HEK293 (cell line): ENCODE data around the gene SCML2.

Experiments used
- AEBP2 ChIP-seq: fragments of 450-650 bp; formaldehyde crosslinking; IDR thresholded peaks from 2 replicates; pipeline ENCODE4 v1.5.1; 2016; ENCODE audit warnings: missing biosample characterization, missing genetic modification characterization, borderline replicate concordance
- BCL11A ChIP-seq: fragments of 450-650 bp; formaldehyde crosslinking; IDR thresholded peaks from 2 replicates; pipeline ENCODE4 v1.5.1; 2016; ENCODE audit warnings: low read depth, missing biosample characterization, missing genetic modification characterization
- BCL11B ChIP-seq: fragments of 450-650 bp; formaldehyde crosslinking; IDR thresholded peaks from 2 replicates; pipeline ENCODE4 v1.5.1; 2016; ENCODE audit warnings: low read depth, missing biosample characterization, missing genetic modification characterization
- FEZF1 ChIP-seq: fragments of 450-650 bp; formaldehyde crosslinking; IDR thresholded peaks from 2 replicates; pipeline ENCODE4 v1.5.1; 2016; ENCODE audit warnings: missing biosample characterization, missing genetic modification characterization
- GFI1B ChIP-seq: fragments of 450-650 bp; formaldehyde crosslinking; IDR thresholded peaks from 2 replicates; pipeline ENCODE4 v1.5.1; 2016; ENCODE audit warnings: missing biosample characterization, missing genetic modification characterization
- GLI2 ChIP-seq: fragments of 450-650 bp; formaldehyde crosslinking; IDR thresholded peaks from 2 replicates; pipeline ENCODE4; 2017; ENCODE audit warnings: missing biosample characterization, missing genetic modification characterization, low read depth, borderline replicate concordance
- GLIS2 ChIP-seq: fragments of 450-650 bp; formaldehyde crosslinking; IDR thresholded peaks from 2 replicates; pipeline ENCODE4 v1.5.1; 2016; ENCODE audit warnings: missing biosample characterization, missing genetic modification characterization
- KLF10 ChIP-seq: fragments of 450-650 bp; IDR thresholded peaks from 2 replicates; pipeline ENCODE4 v1.5.1; 2018; ENCODE audit warnings: missing biosample characterization, mild to moderate bottlenecking, missing genetic modification characterization
- KLF8 ChIP-seq: fragments of 450-650 bp; formaldehyde crosslinking; IDR thresholded peaks from 2 replicates; pipeline ENCODE4 v1.5.1; 2016; ENCODE audit warnings: missing biosample characterization, missing genetic modification characterization
- MYNN ChIP-seq: fragments of 450-650 bp; formaldehyde crosslinking; IDR thresholded peaks from 2 replicates; pipeline ENCODE4 v1.5.1; 2016; ENCODE audit warnings: missing biosample characterization, missing genetic modification characterization, borderline replicate concordance
- SP3 ChIP-seq: fragments of 450-650 bp; formaldehyde crosslinking; IDR thresholded peaks from 2 replicates; pipeline ENCODE4 v1.5.1; 2016; ENCODE audit warnings: missing biosample characterization, missing genetic modification characterization
- YY2 ChIP-seq: fragments of 450-650 bp; formaldehyde crosslinking; IDR thresholded peaks from 2 replicates; pipeline ENCODE4 v1.5.1; 2016; ENCODE audit warnings: missing biosample characterization, missing genetic modification characterization
- ZBTB20 ChIP-seq: fragments of 450-650 bp; formaldehyde crosslinking; IDR thresholded peaks from 2 replicates; pipeline ENCODE4 v1.5.1; 2016; ENCODE audit warnings: missing biosample characterization, missing genetic modification characterization
- ZBTB21 ChIP-seq: fragments of 450-650 bp; formaldehyde crosslinking; IDR thresholded peaks from 2 replicates; pipeline ENCODE4 v1.5.1; 2017; ENCODE audit warnings: missing biosample characterization, missing genetic modification characterization
- ZNF10 ChIP-seq: fragments of 450-650 bp; formaldehyde crosslinking; IDR thresholded peaks from 2 replicates; pipeline ENCODE4 v1.5.1; 2017; ENCODE audit warnings: missing biosample characterization, missing genetic modification characterization
- ZNF133 ChIP-seq: fragments of 450-650 bp; formaldehyde crosslinking; IDR thresholded peaks from 2 replicates; pipeline ENCODE4 v1.5.1; 2016; ENCODE audit warnings: missing biosample characterization, missing genetic modification characterization
- ZNF16 ChIP-seq: fragments of 450-650 bp; formaldehyde crosslinking; IDR thresholded peaks from 2 replicates; pipeline ENCODE4 v1.5.1; 2016; ENCODE audit warnings: low read depth, missing biosample characterization, missing genetic modification characterization
- ZNF2 ChIP-seq: fragments of 450-650 bp; formaldehyde crosslinking; IDR thresholded peaks from 2 replicates; pipeline ENCODE4 v1.5.1; 2016; ENCODE audit warnings: missing biosample characterization, missing genetic modification characterization
- ZNF248 ChIP-seq: fragments of 450-650 bp; formaldehyde crosslinking; IDR thresholded peaks from 2 replicates; pipeline ENCODE4 v1.5.1; 2017; ENCODE audit warnings: missing biosample characterization, missing genetic modification characterization
- ZNF274 ChIP-seq, 2 experiments: fragments of 200-500 bp in 1 of 2; fragments of 450-650 bp in 1 of 2; sonication (Bioruptor generic) in 1 of 2; formaldehyde crosslinking in 1 of 2; IDR thresholded peaks; 2 replicates each; pipeline versions ENCODE4 v1.5.1 to v1.6.1; 2014 to 2016; ENCODE audit warnings: borderline replicate concordance in 1 of 2, inconsistent platforms in 1 of 2, low read length in 1 of 2, missing biosample characterization in 1 of 2, missing genetic modification characterization in 1 of 2
- ZNF335 ChIP-seq: fragments of 450-650 bp; formaldehyde crosslinking; conservative IDR thresholded peaks from 2 replicates; pipeline ENCODE4 v1.5.1; 2016; ENCODE audit warnings: missing biosample characterization, missing genetic modification characterization
- ZNF341 ChIP-seq: fragments of 450-650 bp; formaldehyde crosslinking; IDR thresholded peaks from 2 replicates; pipeline ENCODE4; 2016; ENCODE audit warnings: low read depth, missing biosample characterization, missing genetic modification characterization
- ZNF350 ChIP-seq: fragments of 450-650 bp; formaldehyde crosslinking; IDR thresholded peaks from 2 replicates; pipeline ENCODE4 v1.5.0; 2017; ENCODE audit warnings: missing biosample characterization, mild to moderate bottlenecking, missing genetic modification characterization
- ZNF391 ChIP-seq: fragments of 450-650 bp; formaldehyde crosslinking; IDR thresholded peaks from 2 replicates; pipeline ENCODE4 v1.5.1; 2016; ENCODE audit warnings: low read depth, missing biosample characterization, missing genetic modification characterization, borderline replicate concordance
- ZNF394 ChIP-seq: fragments of 450-650 bp; formaldehyde crosslinking; IDR thresholded peaks from 2 replicates; pipeline ENCODE4 v1.5.1; 2016; ENCODE audit warnings: missing biosample characterization, missing genetic modification characterization, mild to moderate bottlenecking, moderate library complexity, borderline replicate concordance
- ZNF48 ChIP-seq: fragments of 450-650 bp; formaldehyde crosslinking; IDR thresholded peaks from 2 replicates; pipeline ENCODE4 v1.5.1; 2016; ENCODE audit warnings: missing biosample characterization, missing genetic modification characterization
- ZNF529 ChIP-seq: fragments of 450-650 bp; formaldehyde crosslinking; IDR thresholded peaks from 2 replicates; pipeline ENCODE4 v1.5.1; 2017; ENCODE audit warnings: missing genetic modification characterization, missing biosample characterization; ENCODE audit not compliant: insufficient replicate concordance
- ZNF548 ChIP-seq: fragments of 450-650 bp; formaldehyde crosslinking; IDR thresholded peaks from 2 replicates; pipeline ENCODE4 v1.5.1; 2016; ENCODE audit warnings: missing biosample characterization, missing genetic modification characterization
- ZNF560 ChIP-seq: fragments of 450-650 bp; formaldehyde crosslinking; IDR thresholded peaks from 2 replicates; pipeline ENCODE4 v1.5.1; 2017; ENCODE audit warnings: missing biosample characterization, missing genetic modification characterization, borderline replicate concordance
- ZNF747 ChIP-seq: fragments of 450-650 bp; formaldehyde crosslinking; IDR thresholded peaks from 2 replicates; pipeline ENCODE4 v1.5.1; 2016; ENCODE audit warnings: missing biosample characterization, missing genetic modification characterization
- ZNF76 ChIP-seq: fragments of 450-650 bp; formaldehyde crosslinking; IDR thresholded peaks from 2 replicates; pipeline ENCODE4; 2016; ENCODE audit warnings: low read depth, missing biosample characterization, missing genetic modification characterization, borderline replicate concordance
- ZNF785 ChIP-seq: fragments of 450-650 bp; formaldehyde crosslinking; IDR thresholded peaks from 2 replicates; pipeline ENCODE4 v1.5.1; 2016; ENCODE audit warnings: missing biosample characterization, missing genetic modification characterization
- TF ChIP-seq, protein P1 (sequence below): fragments of 450-650 bp; formaldehyde crosslinking; IDR thresholded peaks from 2 replicates; pipeline ENCODE4 v1.5.1; 2016; ENCODE audit warnings: missing biosample characterization, missing genetic modification characterization
- TF ChIP-seq, protein P2 (sequence below): fragments of 450-650 bp; formaldehyde crosslinking; IDR thresholded peaks from 2 replicates; pipeline ENCODE4 v1.5.1; 2016; ENCODE audit warnings: missing biosample characterization, missing genetic modification characterization
- TF ChIP-seq, protein P3 (sequence below): fragments of 450-650 bp; formaldehyde crosslinking; optimal IDR thresholded peaks from 2 replicates; pipeline ENCODE3; 2016; ENCODE audit warnings: missing biosample characterization, mild to moderate bottlenecking, missing genetic modification characterization

Gene SCML2

GRCh38 chrX:18354369-18355223, at the start of gene SCML2 (continued):
- TF ChIP-seq ZNF341 (tag by site-specific recombination): no peak
- TF ChIP-seq MYNN: no peak
- TF ChIP-seq SP3 (tag by site-specific recombination): peak; percentile 19
- no peak for TF ChIP-seq ZNF274 (IDR thresholded peaks at IDR 0.05; ENCODE audit: low read length)
- TF ChIP-seq ZNF274 (tag by site-specific recombination; IDR thresholded peaks at IDR 0.05; ENCODE audit: borderline replicate concordance): no peak
- TF ChIP-seq FEZF1 (tag by site-specific recombination): peak; percentile 58
- no peak for TF ChIP-seq ZNF529 (tag by site-specific recombination)
- TF ChIP-seq ZNF785 (tag by site-specific recombination): no peak
- TF ChIP-seq ZNF335 (tag by site-specific recombination): peak; percentile 74
- no peak for TF ChIP-seq ZNF350
- no peak for TF ChIP-seq ZNF76 (tag by site-specific recombination)
- TF ChIP-seq ZNF391 (tag by site-specific recombination): no peak
- peak; percentile 30; the same call in 1 of the 2 replicates for TF ChIP-seq BCL11A (tag by site-specific recombination)
- no peak for TF ChIP-seq KLF8 (tag by site-specific recombination)
- TF ChIP-seq, protein P1, sequence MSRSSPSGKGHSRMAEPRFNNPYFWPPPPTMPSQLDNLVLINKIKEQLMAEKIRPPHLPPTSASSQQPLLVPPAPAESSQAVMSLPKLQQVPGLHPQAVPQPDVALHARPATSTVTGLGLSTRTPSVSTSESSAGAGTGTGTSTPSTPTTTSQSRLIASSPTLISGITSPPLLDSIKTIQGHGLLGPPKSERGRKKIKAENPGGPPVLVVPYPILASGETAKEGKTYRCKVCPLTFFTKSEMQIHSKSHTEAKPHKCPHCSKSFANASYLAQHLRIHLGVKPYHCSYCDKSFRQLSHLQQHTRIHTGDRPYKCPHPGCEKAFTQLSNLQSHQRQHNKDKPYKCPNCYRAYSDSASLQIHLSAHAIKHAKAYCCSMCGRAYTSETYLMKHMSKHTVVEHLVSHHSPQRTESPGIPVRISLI (tag by site-specific recombination): 0 out of 2 replicates have a peak, but pooled peaks have one; percentile 17
- no peak for TF ChIP-seq ZNF48 (tag by site-specific recombination)
- no peak for TF ChIP-seq ZNF394 (tag by site-specific recombination)
- TF ChIP-seq ZNF2: no peak
- no peak for TF ChIP-seq KLF10 (tag by site-specific recombination)
- no peak for TF ChIP-seq ZNF248 (tag by site-specific recombination)
- peak; percentile 38; the same call in 1 of the 2 replicates for TF ChIP-seq ZBTB20 (tag by site-specific recombination)
- TF ChIP-seq GLI2 (tag by site-specific recombination): no peak
- no peak for TF ChIP-seq ZNF560 (tag by site-specific recombination)
- 0 out of 2 replicates have a peak, but pooled peaks have one; percentile 39 for TF ChIP-seq GLIS2 (tag by site-specific recombination)
- TF ChIP-seq ZNF133 (tag by site-specific recombination): no peak
- no peak for TF ChIP-seq ZNF548 (tag by site-specific recombination)
- TF ChIP-seq ZNF747 (tag by site-specific recombination): no peak
- TF ChIP-seq ZNF16 (tag by site-specific recombination): no peak
- TF ChIP-seq, protein P2, sequence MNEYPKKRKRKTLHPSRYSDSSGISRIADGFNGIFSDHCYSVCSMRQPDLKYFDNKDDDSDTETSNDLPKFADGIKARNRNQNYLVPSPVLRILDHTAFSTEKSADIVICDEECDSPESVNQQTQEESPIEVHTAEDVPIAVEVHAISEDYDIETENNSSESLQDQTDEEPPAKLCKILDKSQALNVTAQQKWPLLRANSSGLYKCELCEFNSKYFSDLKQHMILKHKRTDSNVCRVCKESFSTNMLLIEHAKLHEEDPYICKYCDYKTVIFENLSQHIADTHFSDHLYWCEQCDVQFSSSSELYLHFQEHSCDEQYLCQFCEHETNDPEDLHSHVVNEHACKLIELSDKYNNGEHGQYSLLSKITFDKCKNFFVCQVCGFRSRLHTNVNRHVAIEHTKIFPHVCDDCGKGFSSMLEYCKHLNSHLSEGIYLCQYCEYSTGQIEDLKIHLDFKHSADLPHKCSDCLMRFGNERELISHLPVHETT (tag by site-specific recombination): no peak
- TF ChIP-seq YY2 (tag by site-specific recombination): no peak; the same call in 1 of the 2 replicates
- TF ChIP-seq GFI1B (tag by site-specific recombination): no peak
- no peak for TF ChIP-seq ZNF10 (tag by site-specific recombination)
- no peak for TF ChIP-seq AEBP2
- TF ChIP-seq, protein P3, sequence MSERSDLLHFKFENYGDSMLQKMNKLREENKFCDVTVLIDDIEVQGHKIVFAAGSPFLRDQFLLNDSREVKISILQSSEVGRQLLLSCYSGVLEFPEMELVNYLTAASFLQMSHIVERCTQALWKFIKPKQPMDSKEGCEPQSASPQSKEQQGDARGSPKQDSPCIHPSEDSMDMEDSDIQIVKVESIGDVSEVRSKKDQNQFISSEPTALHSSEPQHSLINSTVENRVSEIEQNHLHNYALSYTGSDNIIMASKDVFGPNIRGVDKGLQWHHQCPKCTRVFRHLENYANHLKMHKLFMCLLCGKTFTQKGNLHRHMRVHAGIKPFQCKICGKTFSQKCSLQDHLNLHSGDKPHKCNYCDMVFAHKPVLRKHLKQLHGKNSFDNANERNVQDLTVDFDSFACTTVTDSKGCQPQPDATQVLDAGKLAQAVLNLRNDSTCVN: peak; percentile 68
- no peak for TF ChIP-seq BCL11B (tag by site-specific recombination)
- TF ChIP-seq ZBTB21 (tag by site-specific recombination): no peak
